ENCODE data around the gene OLA1.

DNA sequence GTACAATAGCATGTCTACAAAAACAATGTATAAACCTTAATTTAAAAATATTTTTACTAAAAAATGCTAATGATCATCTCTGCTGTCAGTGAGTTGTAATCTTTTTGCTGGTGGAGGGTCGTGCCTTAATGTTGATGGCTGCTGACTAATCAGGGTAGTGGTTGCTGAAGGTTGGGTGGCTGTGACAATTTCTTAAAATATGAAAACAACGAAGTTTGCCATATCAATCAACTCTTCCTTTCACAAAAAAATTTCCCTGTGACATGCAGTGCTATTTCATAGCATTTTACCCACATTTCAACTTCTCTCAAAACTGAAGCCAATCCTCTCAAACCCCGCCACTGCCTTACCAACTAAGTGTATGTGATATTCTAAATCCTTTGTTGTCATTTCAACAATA, 112.4 kb downstream of the OLA1 start:
- TF ChIP-seq CEBPB (IDR thresholded peaks at IDR 0.05; ENCODE audit: low read depth, low read length) (no peak), CTCF (conservative IDR thresholded peaks at IDR 0.05; ENCODE audit: low read depth, low read length) (no peak), RAD21 (IDR thresholded peaks at IDR 0.05; ENCODE audit: low read length) (no peak), POLR2A (IDR thresholded peaks at IDR 0.05; ENCODE audit: low read depth, low read length) (no peak), MXI1 (IDR thresholded peaks at IDR 0.05; ENCODE audit: borderline replicate concordance, low read depth, low read length) (no peak), FOS (IDR thresholded peaks at IDR 0.05; ENCODE audit: low read depth, low read length) (no peak), MAFK (IDR thresholded peaks at IDR 0.05; ENCODE audit: low read depth, low read length) (no peak), RCOR1 (IDR thresholded peaks at IDR 0.05; ENCODE audit: insufficient replicate concordance, low read length) (no peak), RFX5 (IDR thresholded peaks at IDR 0.05; ENCODE audit: low read depth, low read length) (no peak)
- TF ChIP-seq, protein P1, sequence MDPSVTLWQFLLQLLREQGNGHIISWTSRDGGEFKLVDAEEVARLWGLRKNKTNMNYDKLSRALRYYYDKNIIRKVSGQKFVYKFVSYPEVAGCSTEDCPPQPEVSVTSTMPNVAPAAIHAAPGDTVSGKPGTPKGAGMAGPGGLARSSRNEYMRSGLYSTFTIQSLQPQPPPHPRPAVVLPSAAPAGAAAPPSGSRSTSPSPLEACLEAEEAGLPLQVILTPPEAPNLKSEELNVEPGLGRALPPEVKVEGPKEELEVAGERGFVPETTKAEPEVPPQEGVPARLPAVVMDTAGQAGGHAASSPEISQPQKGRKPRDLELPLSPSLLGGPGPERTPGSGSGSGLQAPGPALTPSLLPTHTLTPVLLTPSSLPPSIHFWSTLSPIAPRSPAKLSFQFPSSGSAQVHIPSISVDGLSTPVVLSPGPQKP (IDR thresholded peaks at IDR 0.05; ENCODE audit: borderline replicate concordance, low read depth, low read length), result no peak

Measured in IMR-90 (cell line).